WTC11 (cell line): Measurements from ENCODE around the gene IL1RAPL2.

Experiments used
- CTCF ChIP-seq: fragments of 200-600 bp; IDR thresholded peaks from 2 replicates; pipeline ENCODE4 v1.8.0; 2022; ENCODE audit warnings: antibody characterized with exemption
- NFYB ChIP-seq: sonication (generic); formaldehyde crosslinking; conservative IDR thresholded peaks from 2 replicates; pipeline ENCODE4 v1.8.0; 2022; ENCODE audit warnings: low read depth, missing genetic modification reagents
- TF ChIP-seq, protein P1 (sequence below): sonication (generic); formaldehyde crosslinking; IDR thresholded peaks from 2 replicates; pipeline ENCODE4 v1.8.1; 2022; ENCODE audit warnings: mild to moderate bottlenecking, moderate library complexity, missing genetic modification reagents

- TF ChIP-seq, protein P1, sequence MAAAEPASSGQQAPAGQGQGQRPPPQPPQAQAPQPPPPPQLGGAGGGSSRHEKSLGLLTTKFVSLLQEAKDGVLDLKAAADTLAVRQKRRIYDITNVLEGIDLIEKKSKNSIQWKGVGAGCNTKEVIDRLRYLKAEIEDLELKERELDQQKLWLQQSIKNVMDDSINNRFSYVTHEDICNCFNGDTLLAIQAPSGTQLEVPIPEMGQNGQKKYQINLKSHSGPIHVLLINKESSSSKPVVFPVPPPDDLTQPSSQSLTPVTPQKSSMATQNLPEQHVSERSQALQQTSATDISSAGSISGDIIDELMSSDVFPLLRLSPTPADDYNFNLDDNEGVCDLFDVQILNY (CRISPR knock-in tag) = no peak
- TF ChIP-seq CTCF = no peak
- no peak for TF ChIP-seq NFYB (CRISPR knock-in tag)
Measured at GRCh38 chrX:105703876-105704275, 1137.9 kb downstream of the IL1RAPL2 start.
